Fibroblast of the aortic adventitia (primary cell): ENCODE results near the gene CHMP2B. TPM values are rescaled to one million over a fixed set of nuclear protein-coding genes. Genes with fewer than 3 reads are reported as not detected.

Source experiments
- DNase-seq: peaks from one replicate; pipeline ENCODE4 v3.0.0-alpha.2; 2010; ENCODE audit warnings: low read depth
- H3K4me3 ChIP-seq: 2 replicates; pipeline ENCODE4 v1.5.1; 2011; ENCODE audit warnings: low read depth, mild to moderate bottlenecking, control low read depth, low read length, moderate library complexity
- CTCF ChIP-seq: IDR thresholded peaks from 2 replicates; pipeline ENCODE4 v1.5.1; 2011; ENCODE audit warnings: mild to moderate bottlenecking, low read length, control low read depth, inconsistent platforms; ENCODE audit not compliant: insufficient read depth
- total RNA-seq: library from RNA; depleted of rRNA; stranded (reverse); fragments of >200 nt; gene quantifications from 2 replicates; pipeline ENCODE4 v1.2.3, GENCODE V29; 2012; ENCODE audit warnings: low replicate concordance

Gene CHMP2B
- total RNA-seq, 1 donor = 60.5 TPM

- no peak for TF ChIP-seq CTCF
- no peak for DNase-seq
- no peak overlapping the region for H3K4me3 ChIP-seq
Observed at GRCh38 chr3:87225659-87226058, 1.4 kb upstream of the CHMP2B start.

GRCh38 chr3:87227835-87228144, 681 bp downstream of the CHMP2B start:
- H3K4me3 ChIP-seq = peak overlapping the region; percentile 93
- no peak for TF ChIP-seq CTCF
- peak; percentile 18 for DNase-seq

GRCh38 chr3:87228316-87228715, 1.2 kb downstream of the CHMP2B start:
- DNase-seq = peak; percentile 48
- peak overlapping the region; percentile 93 for H3K4me3 ChIP-seq
- TF ChIP-seq CTCF = no peak

- no peak overlapping the region for H3K4me3 ChIP-seq
- TF ChIP-seq CTCF = no peak
Observed at GRCh38 chr3:87229113-87229512, 2.0 kb downstream of the CHMP2B start.

GRCh38 chr3:87233805-87234204, 6.7 kb downstream of the CHMP2B start:
- no peak for DNase-seq
- H3K4me3 ChIP-seq = no peak overlapping the region
- TF ChIP-seq CTCF = no peak

More at GRCh38 chr3:87229113-87229512, 2.0 kb downstream of the CHMP2B start:
- no peak for DNase-seq

GRCh38 chr3:87236093-87236492, 9.0 kb downstream of the CHMP2B start:
- DNase-seq = no peak
- no peak for TF ChIP-seq CTCF
- no peak overlapping the region for H3K4me3 ChIP-seq

GRCh38 chr3:87246662-87247429, 19.7 kb downstream of the CHMP2B start:
- no peak for TF ChIP-seq CTCF
- DNase-seq = no peak

More at GRCh38 chr3:87246662-87247429, 19.7 kb downstream of the CHMP2B start:
- H3K4me3 ChIP-seq = no peak overlapping the region
